GM12878 (cell line): Measurements from ENCODE around the gene SCAP. TPM values are rescaled to one million over a fixed set of nuclear protein-coding genes. Genes with fewer than 3 reads are reported as not detected.

Experiments used
- ATAC-seq: fragments of 200-7000 bp; cut with Tn5 transposase; 3 replicates; pipeline ENCODE4 v1.9.1; 2020; ENCODE audit warnings: mild to moderate bottlenecking, moderate library complexity
- BruUV-seq: library from RNA; stranded (reverse); fragments of 400-500 nt; replicated peaks from 2 replicates; lab custom pipeline; 2021; lab: Mats Ljungman, UMichigan
- CTCF ChIA-PET: fragments of 300-600 bp; sonication (Branson Sonifier 250); formaldehyde crosslinking; extraction: SDS; loops from one replicate; lab custom pipeline; 2021; ENCODE audit warnings: inconsistent platforms; lab: Yijun Ruan, JAX
- POLR2A ChIA-PET: fragments of 350-600 bp; formaldehyde crosslinking; extraction: SDS; loops from one replicate; lab custom pipeline; 2021; ENCODE audit warnings: inconsistent platforms; lab: Charles Lee
- RAD21 ChIA-PET: fragments of 300-600 bp; sonication (Branson Sonifier 250); formaldehyde crosslinking; loops from one replicate; lab custom pipeline; 2023; ENCODE audit warnings: antibody characterized with exemption; ENCODE audit not compliant: unreplicated experiment; lab: Charles Lee
- SMC1A ChIA-PET: fragments of 300-600 bp; sonication (Branson Sonifier 250); formaldehyde crosslinking; loops from one replicate; lab custom pipeline; 2023; ENCODE audit not compliant: unreplicated experiment, uncharacterized antibody; lab: Charles Lee
- DNase-seq: peaks from one replicate; pipeline ENCODE4 v3.0.0-alpha.2; 2011; ENCODE audit warnings: low read depth, low spot score
- FAIRE-seq: peaks from 3 replicates; lab custom pipeline; 2011; peaks lifted over from hg19 to GRCh38; lab: Jason Lieb, UNC
- H2AFZ ChIP-seq: 2 replicates; pipeline ENCODE4 v1.6.0; 2011; ENCODE audit warnings: low read depth, low read length, control low read depth; ENCODE audit not compliant: control insufficient read depth
- H3K27ac ChIP-seq: 2 replicates; pipeline ENCODE4 v1.5.1; 2011; ENCODE audit warnings: control low read depth; ENCODE audit not compliant: control insufficient read depth, insufficient read depth
- H3K27me3 ChIP-seq, 2 experiments: replicated peaks in 1 of 2; 2 replicates each; pipeline versions ENCODE4 v1.6.0 to v1.6.1; 2011; ENCODE audit warnings: low read length in 1 of 2; ENCODE audit not compliant: control insufficient read depth in 2 of 2, insufficient read depth in 2 of 2
- H3K36me3 ChIP-seq, 2 experiments: 2 replicates each; pipeline ENCODE4 v1.5.1; 2011; ENCODE audit warnings: low read length in 1 of 2; ENCODE audit not compliant: control insufficient read depth in 2 of 2, insufficient read depth in 2 of 2
- H3K4me1 ChIP-seq: 2 replicates; pipeline ENCODE4 v1.6.1; 2011; ENCODE audit warnings: mild to moderate bottlenecking, low read length, moderate library complexity, mixed read lengths; ENCODE audit not compliant: control insufficient read depth, insufficient read depth
- H3K4me2 ChIP-seq: 2 replicates; pipeline ENCODE4 v1.6.0; 2011; ENCODE audit warnings: control low read depth; ENCODE audit not compliant: control insufficient read depth, insufficient read depth
- H3K4me3 ChIP-seq: fragments of 200-600 bp; sonication (generic); 2 replicates; pipeline ENCODE4 v1.5.1; 2016
- H3K79me2 ChIP-seq: 2 replicates; pipeline ENCODE4 v1.6.0; 2011; ENCODE audit warnings: low read length; ENCODE audit not compliant: control insufficient read depth, insufficient read depth
- H3K9ac ChIP-seq: 2 replicates; pipeline ENCODE4 v1.8.0; 2011; ENCODE audit warnings: low read length, control low read depth, mixed read lengths; ENCODE audit not compliant: control insufficient read depth, insufficient read depth
- H3K9me3 ChIP-seq: replicated peaks from 3 replicates; pipeline ENCODE4 v1.5.1; 2011; ENCODE audit warnings: mild to moderate bottlenecking, low read length; ENCODE audit not compliant: control insufficient read depth, insufficient read depth
- H4K20me1 ChIP-seq: 2 replicates; pipeline ENCODE4 v1.6.0; 2011; ENCODE audit not compliant: control insufficient read depth, insufficient read depth
- FOXM1 ChIP-seq: IDR thresholded peaks from 2 replicates; pipeline ENCODE4 v1.6.1; 2012; ENCODE audit warnings: low read depth, mild to moderate bottlenecking, inconsistent platforms, low read length, moderate library complexity
- GABPA ChIP-seq: IDR thresholded peaks from 2 replicates; pipeline ENCODE4 v1.6.1; 2014; ENCODE audit warnings: antibody characterized with exemption, low read depth, mild to moderate bottlenecking, inconsistent platforms
- MEF2A ChIP-seq: IDR thresholded peaks from 2 replicates; pipeline ENCODE4 v1.6.1; 2011; ENCODE audit warnings: low read depth, mild to moderate bottlenecking, low read length, moderate library complexity; ENCODE audit not compliant: insufficient read depth
- NR2C1 ChIP-seq: fragments of 450-650 bp; IDR thresholded peaks from 2 replicates; pipeline ENCODE4 v1.6.1; 2017; ENCODE audit warnings: antibody characterized with exemption, mild to moderate bottlenecking, moderate library complexity
- PRDM15 ChIP-seq: fragments of 450-650 bp; formaldehyde crosslinking; IDR thresholded peaks from 2 replicates; pipeline ENCODE4 v1.4.0; 2020; ENCODE audit warnings: mild to moderate bottlenecking, moderate library complexity
- RAD51 ChIP-seq: fragments of 450-650 bp; IDR thresholded peaks from 2 replicates; pipeline ENCODE4 v1.6.1; 2016; ENCODE audit warnings: moderate library complexity, mild to moderate bottlenecking, inconsistent platforms
- SMAD5 ChIP-seq: IDR thresholded peaks from 2 replicates; pipeline ENCODE4 v1.6.1; 2016; ENCODE audit warnings: antibody characterized with exemption, low read depth
- SRF ChIP-seq, 2 experiments: IDR thresholded peaks; 2 replicates each; pipeline ENCODE4 v1.6.1; 2011; ENCODE audit warnings: low read depth in 2 of 2, low read length in 2 of 2, mild to moderate bottlenecking in 1 of 2, moderate library complexity in 1 of 2
- ZBED1 ChIP-seq: IDR thresholded peaks from 2 replicates; pipeline ENCODE4 v1.6.1; 2016; ENCODE audit warnings: borderline replicate concordance
- WGBS: methylation state at CpG from one replicate; pipeline ENCODE4 v1.1.6; 2016; ENCODE audit warnings: low lambda C conversion rate; ENCODE audit not compliant: insufficient replicate concordance, insufficient coverage; ENCODE audit errors: missing lambda C conversion rate; 5-methylcytosine and 5-hydroxymethylcytosine counted together
- in situ Hi-C: fragments of 300-500 bp; cut with MboI; formaldehyde crosslinking; loops from 9 replicates; pipeline ENCODE4 v1.14.3; 2018; ENCODE audit warnings: mixed read lengths
- intact Hi-C: fragments of 100-400 bp; cut with micrococcal nuclease; formaldehyde crosslinking; loops from one replicate; pipeline ENCODE4 v1.14.2; 2022; ENCODE audit not compliant: unreplicated experiment
- polyA plus RNA-seq, 11 experiments: library from polyadenylated mRNA; depleted of rRNA in 4 of 11; unstranded in 6 of 11; stranded (reverse) in 5 of 11; fragments of >200 nt; fragmentation: Nextera tagmentation in 4 of 11; fragmentation: Illumina TruSeq in 1 of 11; extraction: Ambion mirVana in 4 of 11; extraction: Trizol in 1 of 11; gene quantifications; 1 replicate in 1 of 11; 2 replicates in 10 of 11; pipeline versions ENCODE4 v1.2.1 to v1.2.3, GENCODE V29; 2011 to 2016; ENCODE audit warnings: inconsistent platforms in 2 of 11, missing spikeins in 2 of 11, low read depth in 1 of 11
- total RNA-seq, 4 experiments: library from RNA; depleted of rRNA in 3 of 4; stranded (reverse); fragments of >200 nt in 3 of 4; fragmentation: Illumina TruSeq in 1 of 4; extraction: Trizol in 1 of 4; gene quantifications; 2 replicates each; pipeline versions ENCODE4 v1.2.1 to v1.2.3, GENCODE V29; 2013 to 2021

The SCAP gene
- total and polyA plus RNA-seq, 10 of the 15 experiments (the other 5 are each of a cell fraction or from before 2014, with no cell fraction given) = 1.5 to 64.1 (median 27.9) TPM

GRCh38 chr3:47410417-47410720, 65.4 kb downstream of the SCAP start:
- BruUV-seq = no TSS peak
- H4K20me1 ChIP-seq = no peaks in the 10 kb centered on the region; the same call in 1 of the 2 replicates
- FAIRE-seq = no peak
- H3K4me1 ChIP-seq = no peaks in the 10 kb centered on the region
- ATAC-seq = no peak
- no peak for TF ChIP-seq SRF (IDR thresholded peaks at IDR 0.05; ENCODE audit: low read depth in 2 of 2, low read length in 2 of 2)
- no peak for TF ChIP-seq FOXM1
- TF ChIP-seq MEF2A = no peak
- TF ChIP-seq NR2C1 = no peak
- TF ChIP-seq PRDM15 (CRISPR knock-in tag) = no peak
- no peak for TF ChIP-seq SMAD5
- no peak for TF ChIP-seq GABPA
- no peak for TF ChIP-seq RAD51
- TF ChIP-seq ZBED1 = no peak
- TF ChIP-seq, all 136 proteins: peak for 0
- in situ Hi-C loops = no loop called here
- H3K79me2 ChIP-seq = no peaks in the 10 kb centered on the region
- H2AFZ ChIP-seq = no peak overlapping the region
- POLR2A ChIA-PET = no interaction called here
- H3K4me3 ChIP-seq = no peak overlapping the region
- no peak overlapping the region for H3K27ac ChIP-seq
- RAD21 ChIA-PET = no interaction called here
- whole genome bisulfite sequencing = 79% methylated on average over 8 of the region's 10 CpGs
- no peaks in the 10 kb centered on the region for H3K27me3 ChIP-seq
- CTCF ChIA-PET = no interaction called here
- DNase-seq = no peak
- no peaks in the 10 kb centered on the region for H3K9me3 ChIP-seq
- SMC1A ChIA-PET = no interaction called here
- intact Hi-C loops = no loop called here
- H3K9ac ChIP-seq = no peak overlapping the region
- no peak overlapping the region for H3K4me2 ChIP-seq
- peaks cover 23 to 68% of the 10 kb centered on the region in 2 experiments for H3K36me3 ChIP-seq
